Measurements from ENCODE around the gene TP53RK.

Gene TP53RK

GRCh38 chr20:46706242-46706641, 17.0 kb upstream of the TP53RK start:
- no peak for DNase-seq (ENCODE audit: low read depth)

- peak; percentile 98 for DNase-seq (ENCODE audit: low read depth)
Measured at GRCh38 chr20:46705378-46705729, 16.1 kb upstream of the TP53RK start.

- DNase-seq (ENCODE audit: low read depth) = peak; percentile 93
Measured at GRCh38 chr20:46704714-46705377, 15.6 kb upstream of the TP53RK start.

GRCh38 chr20:46703435-46703834, 14.2 kb upstream of the TP53RK start:
- no peak for DNase-seq (ENCODE audit: low read depth)

GRCh38 chr20:46702447-46703203, 13.4 kb upstream of the TP53RK start:
- no peak for DNase-seq (ENCODE audit: low read depth)

GRCh38 chr20:46701986-46702385, 12.7 kb upstream of the TP53RK start:
- DNase-seq (ENCODE audit: low read depth) = no peak

- peak; percentile 91 for DNase-seq (ENCODE audit: low read depth)
Measured at GRCh38 chr20:46701556-46701955, 12.3 kb upstream of the TP53RK start.

GRCh38 chr20:46701057-46701456, 11.8 kb upstream of the TP53RK start:
- no peak for DNase-seq (ENCODE audit: low read depth)

- DNase-seq (ENCODE audit: low read depth) = no peak
Measured at GRCh38 chr20:46700481-46700880, 11.2 kb upstream of the TP53RK start.

GRCh38 chr20:46699651-46700359, 10.6 kb upstream of the TP53RK start:
- DNase-seq (ENCODE audit: low read depth) = peak; percentile 54

GRCh38 chr20:46698788-46699187, 9.5 kb upstream of the TP53RK start:
- DNase-seq (ENCODE audit: low read depth) = no peak

- DNase-seq (ENCODE audit: low read depth) = no peak
Measured at GRCh38 chr20:46696791-46697279, 7.6 kb upstream of the TP53RK start.

- DNase-seq (ENCODE audit: low read depth) = peak; percentile 94
Measured at GRCh38 chr20:46695892-46696291, 6.6 kb upstream of the TP53RK start.

GRCh38 chr20:46694484-46694883, 5.2 kb upstream of the TP53RK start:
- peak; percentile 53 for DNase-seq (ENCODE audit: low read depth)

- DNase-seq (ENCODE audit: low read depth) = no peak
Measured at GRCh38 chr20:46691196-46691595, 2.0 kb upstream of the TP53RK start.

GRCh38 chr20:46690219-46691106, 1.2 kb upstream of the TP53RK start:
- DNase-seq (ENCODE audit: low read depth) = no peak

GRCh38 chr20:46689754-46690085, 476 bp upstream of the TP53RK start:
- no peak for DNase-seq (ENCODE audit: low read depth)

- DNase-seq (ENCODE audit: low read depth) = peak; percentile 50
Measured at GRCh38 chr20:46688151-46689081, 828 bp downstream of the TP53RK start.

- peak; percentile 78 for DNase-seq (ENCODE audit: low read depth)
Measured at GRCh38 chr20:46683939-46684750, 5.1 kb downstream of the TP53RK start.

GRCh38 chr20:46683668-46683938, 5.6 kb downstream of the TP53RK start:
- DNase-seq (ENCODE audit: low read depth) = no peak

Measured in fibroblast of gingiva (primary cell).